Small intestine (tissue), 7 donors: ENCODE measurements around the gene KCNH2. TPM values are rescaled to one million over a fixed set of nuclear protein-coding genes. Genes with fewer than 3 reads are reported as not detected.

Experiments used
- DNase-seq, 2 donors: peaks; one replicate each; pipeline versions ENCODE4 v3.0.0 to v3.0.0-alpha.2; 2013
- FAIRE-seq: peaks from 2 replicates; lab custom pipeline; 2012; peaks lifted over from hg19 to GRCh38; lab: Jason Lieb, UNC
- H3K27ac ChIP-seq, 3 donors: one replicate each; pipeline ENCODE4 v1.5.1; 2013; ENCODE audit warnings: low read length in 2 of 3, mild to moderate bottlenecking in 2 of 3, control low read depth in 1 of 3, inconsistent platforms in 1 of 3, low read depth in 1 of 3, moderate library complexity in 1 of 3
- H3K27me3 ChIP-seq, 3 donors: one replicate each; pipeline ENCODE4 v1.6.1; 2013; ENCODE audit warnings: low read length in 3 of 3, inconsistent platforms in 1 of 3; ENCODE audit not compliant: control insufficient read depth in 3 of 3, insufficient read depth in 3 of 3
- H3K36me3 ChIP-seq, 3 donors: one replicate each; pipeline ENCODE4 v1.6.1; 2013; ENCODE audit warnings: low read length in 3 of 3, inconsistent platforms in 1 of 3, low read depth in 1 of 3, mild to moderate bottlenecking in 1 of 3, moderate library complexity in 1 of 3; ENCODE audit not compliant: control insufficient read depth in 3 of 3, insufficient read depth in 2 of 3
- H3K4me1 ChIP-seq, 3 donors: one replicate each; pipeline ENCODE4 v1.6.1; 2013; ENCODE audit warnings: low read length in 2 of 3, inconsistent platforms in 1 of 3, low read depth in 1 of 3, mild to moderate bottlenecking in 1 of 3, moderate library complexity in 1 of 3; ENCODE audit not compliant: control insufficient read depth in 3 of 3, insufficient read depth in 2 of 3
- H3K4me3 ChIP-seq, 3 donors: one replicate each; pipeline ENCODE4 v1.5.1; 2013; ENCODE audit warnings: low read length in 3 of 3, control low read depth in 1 of 3, inconsistent platforms in 1 of 3, low read depth in 1 of 3, mild to moderate bottlenecking in 1 of 3, moderate library complexity in 1 of 3
- H3K9me3 ChIP-seq, 2 donors: one replicate each; pipeline ENCODE4 v1.6.1; 2013; ENCODE audit warnings: low read depth in 1 of 2, low read length in 1 of 2; ENCODE audit not compliant: control insufficient read depth in 2 of 2, insufficient read depth in 1 of 2
- WGBS, 3 donors: extraction: QIAGEN DNeasy Blood & Tissue Kit; methylation state at CpG; one replicate each; pipeline ENCODE4 v1.1.7; 2013; 5-methylcytosine and 5-hydroxymethylcytosine counted together
- polyA plus RNA-seq, 4 donors: library from polyadenylated mRNA; stranded (reverse) in 3 of 4; unstranded in 1 of 4; fragments of 200-250 nt in 3 of 4; fragments of 120-200 nt in 1 of 4; gene quantifications; one replicate each; pipeline versions ENCODE4 v1.2.1 to v1.2.3, GENCODE V29; 2013
- donor health status: healthy with polysubstance abuse.
- donor health status: control.
- donor health status: control.
- donor health status: Bipolar disorder and iron deficiency.
- donor health status: healthy.

KCNH2 gene
- polyA plus RNA-seq, 4 donors: 2.4 to 5.7 (median 3.7) TPM; not detected in 1

DNA sequence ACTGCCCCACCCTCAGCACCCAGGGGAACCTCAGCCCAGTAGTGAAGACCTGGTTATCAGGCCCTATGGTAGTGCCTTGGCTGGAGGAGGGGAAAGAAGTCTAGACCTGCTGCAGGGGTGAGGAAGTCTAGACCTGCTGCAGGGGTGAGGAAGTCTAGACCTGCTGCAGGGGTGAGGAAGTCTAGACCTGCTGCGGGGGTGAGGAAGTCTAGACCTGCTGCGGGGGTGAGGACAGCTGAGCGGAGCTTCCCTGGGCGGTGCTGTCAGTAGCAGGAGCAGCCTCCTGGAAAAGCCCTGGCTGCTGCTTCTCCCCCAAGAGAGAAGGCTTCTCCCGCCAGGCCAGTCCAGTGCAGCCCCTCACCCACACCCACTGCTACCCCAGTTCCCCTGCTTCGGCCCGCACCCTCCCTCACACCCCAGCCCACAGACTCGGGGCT, 19.0 kb upstream of the KCNH2 start:
- Histone ChIP-seq H3K27me3 (no peaks in the 10 kb centered on the region), H3K27ac (no peak overlapping the region), H3K4me1 (peaks cover 0 to 14% (median 0%) of the 10 kb centered on the region in 3 donors), H3K36me3 (peaks cover 0 to 2% (median 0%) of the 10 kb centered on the region in 3 donors), H3K4me3 (no peak overlapping the region), H3K9me3 (no peaks in the 10 kb centered on the region)
- FAIRE-seq (no peak), DNase-seq (no peak)
- 77 to 87% (median 78%) methylated on average over 4 to 8 of the region's 8 CpGs for WGBS, 3 donors

DNA sequence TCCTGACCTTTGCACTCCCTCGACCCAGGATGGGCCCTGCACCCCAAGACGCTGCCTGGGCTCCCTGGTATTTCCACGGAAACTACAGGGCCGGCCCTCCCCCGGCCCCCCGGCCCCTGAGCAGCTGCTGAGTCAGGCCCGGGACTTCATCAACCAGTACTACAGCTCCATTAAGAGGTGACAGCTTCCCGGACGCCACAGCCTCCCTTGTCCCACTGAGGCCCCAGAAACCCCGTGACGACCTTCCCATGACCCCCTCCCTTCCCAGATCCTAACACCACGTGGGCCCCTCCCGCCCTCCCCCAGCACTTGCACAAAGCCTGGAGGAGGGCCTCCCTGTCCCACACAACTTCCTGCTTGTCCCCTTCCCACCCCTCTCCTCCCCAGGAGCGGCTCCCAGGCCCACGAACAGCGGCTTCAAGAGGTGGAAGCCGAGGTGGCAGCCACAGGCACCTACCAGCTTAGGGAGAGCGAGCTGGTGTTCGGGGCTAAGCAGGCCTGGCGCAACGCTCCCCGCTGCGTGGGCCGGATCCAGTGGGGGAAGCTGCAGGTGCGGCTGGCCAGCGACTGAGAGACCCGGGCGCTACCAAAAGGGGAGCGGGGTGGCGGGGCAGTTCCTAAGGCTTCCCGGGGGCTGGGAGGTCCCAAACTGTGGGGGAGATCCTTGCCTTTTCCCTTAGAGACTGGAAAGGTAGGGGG, 18.4 kb upstream of the KCNH2 start:
- no peak for FAIRE-seq

DNA sequence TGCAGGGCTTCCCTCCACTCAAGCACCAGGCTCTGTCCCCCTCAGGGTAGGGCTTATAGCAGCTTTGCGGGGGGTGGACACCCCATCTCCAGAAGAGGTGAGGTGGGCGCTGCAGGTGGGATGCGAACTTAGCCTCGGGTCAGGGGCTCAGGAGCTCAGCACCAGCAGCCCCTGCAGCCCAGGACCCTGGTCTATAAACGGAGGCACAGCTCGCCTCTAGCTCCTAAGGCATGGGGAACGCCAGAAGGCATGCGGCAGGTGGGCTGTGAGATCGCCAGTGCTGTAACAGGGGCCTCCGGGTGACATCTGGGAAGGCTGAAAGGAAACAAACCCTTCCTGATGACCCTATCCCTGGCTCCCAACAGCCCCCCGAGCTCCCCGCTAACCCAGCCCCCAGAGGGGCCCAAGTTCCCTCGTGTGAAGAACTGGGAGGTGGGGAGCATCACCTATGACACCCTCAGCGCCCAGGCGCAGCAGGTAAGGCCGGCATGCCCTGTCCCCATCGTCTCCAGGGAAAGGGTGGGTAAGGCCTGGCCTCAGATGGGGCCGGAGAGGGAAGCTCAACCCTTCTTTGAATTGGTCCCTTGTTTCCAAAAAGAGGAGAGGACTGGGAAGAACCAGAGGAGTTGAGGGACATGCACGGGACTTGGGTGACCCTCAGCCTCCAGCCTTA, 16.9 kb upstream of the KCNH2 start:
- Histone ChIP-seq H3K27me3 (no peaks in the 10 kb centered on the region), H3K36me3 (no peaks in the 10 kb centered on the region), H3K4me3 (no peak overlapping the region), H3K9me3 (peaks cover 0 to 14% of the 10 kb centered on the region in 2 donors), H3K4me1 (peaks cover 0 to 14% (median 0%) of the 10 kb centered on the region in 3 donors), H3K27ac (no peak overlapping the region)
- FAIRE-seq (no peak), DNase-seq (no peak)
- 61 to 71% (median 67%) methylated on average over 19 of the region's 19 CpGs for WGBS, 3 donors

More for the DNA sequence above, 18.4 kb upstream of the KCNH2 start:
- H3K4me1 ChIP-seq: peaks cover 0 to 14% (median 0%) of the 10 kb centered on the region in 3 donors
- no peak overlapping the region for H3K27ac ChIP-seq
- 34 to 44% (median 37%) methylated on average over 31 of the region's 31 CpGs for WGBS, 3 donors
- no peaks in the 10 kb centered on the region for H3K9me3 ChIP-seq
- H3K27me3 ChIP-seq: no peaks in the 10 kb centered on the region
- H3K36me3 ChIP-seq: peaks cover 0 to 2% (median 0%) of the 10 kb centered on the region in 3 donors
- peak in 1 of 2 donors; percentile 65 for DNase-seq
- H3K4me3 ChIP-seq: peak overlapping the region in 1 of 3 donors; percentile 8

DNA sequence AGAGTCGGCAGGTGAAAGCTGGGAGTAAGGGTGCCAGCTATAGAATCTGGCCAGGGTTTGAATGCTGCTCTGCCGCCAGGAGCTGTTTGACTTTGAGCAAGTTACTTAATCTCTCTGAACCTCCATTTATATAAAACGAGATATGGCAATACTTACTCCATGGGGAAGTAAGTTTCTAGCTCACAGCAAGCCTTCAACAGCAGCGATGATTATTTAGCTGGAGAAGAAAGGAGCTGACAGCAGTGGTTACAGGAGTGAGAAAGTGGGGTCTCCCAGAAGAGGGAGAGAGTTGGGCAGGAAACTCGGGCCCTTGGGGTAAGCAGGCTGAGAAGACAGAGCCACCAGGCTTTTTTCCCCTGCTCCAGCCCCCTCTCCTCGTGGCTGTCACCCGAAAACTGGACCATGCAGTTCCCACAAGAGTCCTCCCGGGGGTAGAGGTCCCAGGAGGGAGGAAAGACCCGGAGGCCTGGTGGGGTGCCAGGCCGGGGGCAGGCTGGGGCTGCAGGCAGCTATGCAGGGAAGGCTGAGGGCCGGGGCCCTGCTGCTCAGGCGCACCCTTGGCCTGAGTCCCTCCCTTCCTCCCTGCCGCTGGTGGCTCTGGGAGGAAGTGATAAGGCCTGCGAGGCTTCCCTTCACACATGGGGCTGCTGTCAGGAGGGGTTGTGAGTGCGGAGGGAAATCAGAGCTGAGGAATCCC, 16.2 kb upstream of the KCNH2 start:
- WGBS, 3 donors: 39 to 44% (median 40%) methylated on average over 13 to 15 of the region's 15 CpGs
- Histone ChIP-seq H3K27ac (no peak overlapping the region), H3K4me3 (no peak overlapping the region), H3K27me3 (no peaks in the 10 kb centered on the region), H3K4me1 (peaks cover 0 to 14% (median 0%) of the 10 kb centered on the region in 3 donors), H3K36me3 (no peaks in the 10 kb centered on the region), H3K9me3 (peaks cover 0 to 17% of the 10 kb centered on the region in 2 donors)
- DNase-seq: peak in 1 of 2 donors; percentile 60
- no peak for FAIRE-seq

DNA sequence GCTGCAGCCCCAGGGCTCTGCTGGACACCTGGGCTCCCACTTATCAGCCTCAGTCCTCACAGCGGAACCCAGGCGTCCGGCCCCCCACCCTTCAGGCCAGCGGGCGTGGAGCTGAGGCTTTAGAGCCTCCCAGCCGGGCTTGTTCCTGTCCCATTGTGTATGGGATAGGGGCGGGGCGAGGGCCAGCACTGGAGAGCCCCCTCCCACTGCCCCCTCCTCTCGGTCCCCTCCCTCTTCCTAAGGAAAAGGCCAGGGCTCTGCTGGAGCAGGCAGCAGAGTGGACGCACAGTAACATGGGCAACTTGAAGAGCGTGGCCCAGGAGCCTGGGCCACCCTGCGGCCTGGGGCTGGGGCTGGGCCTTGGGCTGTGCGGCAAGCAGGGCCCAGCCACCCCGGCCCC, 15.4 kb upstream of the KCNH2 start:
- no peak overlapping the region for H3K4me3 ChIP-seq
- H3K4me1 ChIP-seq: peaks cover 0 to 20% (median 0%) of the 10 kb centered on the region in 3 donors
- no peaks in the 10 kb centered on the region for H3K27me3 ChIP-seq
- peak overlapping the region in 1 of 3 donors; percentile 3 for H3K27ac ChIP-seq
- FAIRE-seq (no peak), DNase-seq (no peak)
- WGBS, 3 donors: 83 to 97% (median 90%) methylated on average over 14 of the region's 14 CpGs
- H3K9me3 ChIP-seq: peaks cover 0 to 17% of the 10 kb centered on the region in 2 donors
- no peaks in the 10 kb centered on the region for H3K36me3 ChIP-seq

DNA sequence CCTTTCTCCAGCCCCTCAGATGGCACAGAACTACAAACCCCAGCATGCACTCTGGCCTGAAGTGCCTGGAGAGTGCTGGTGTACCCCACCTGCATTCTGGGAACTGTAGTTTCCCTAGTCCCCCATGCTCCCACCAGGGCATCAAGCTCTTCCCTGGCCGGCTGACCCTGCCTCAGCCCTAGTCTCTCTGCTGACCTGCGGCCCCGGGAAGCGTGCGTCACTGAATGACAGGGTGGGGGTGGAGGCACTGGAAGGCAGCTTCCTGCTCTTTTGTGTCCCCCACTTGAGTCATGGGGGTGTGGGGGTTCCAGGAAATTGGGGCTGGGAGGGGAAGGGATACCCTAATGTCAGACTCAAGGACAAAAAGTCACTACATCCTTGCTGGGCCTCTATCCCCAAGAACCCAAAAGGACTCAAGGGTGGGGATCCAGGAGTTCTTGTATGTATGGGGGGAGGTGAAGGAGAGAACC, 14.7 kb upstream of the KCNH2 start:
- no peaks in the 10 kb centered on the region for H3K36me3 ChIP-seq
- H3K27me3 ChIP-seq: no peaks in the 10 kb centered on the region
- WGBS, 3 donors: 52 to 70% (median 70%) methylated on average over 5 of the region's 5 CpGs
- DNase-seq (no peak), FAIRE-seq (no peak)
- H3K9me3 ChIP-seq: peaks cover 0 to 17% of the 10 kb centered on the region in 2 donors
- H3K27ac ChIP-seq: peak overlapping the region in 1 of 3 donors; percentile 46
- H3K4me1 ChIP-seq: peaks cover 0 to 26% (median 0%) of the 10 kb centered on the region in 3 donors
- H3K4me3 ChIP-seq: no peak overlapping the region

DNA sequence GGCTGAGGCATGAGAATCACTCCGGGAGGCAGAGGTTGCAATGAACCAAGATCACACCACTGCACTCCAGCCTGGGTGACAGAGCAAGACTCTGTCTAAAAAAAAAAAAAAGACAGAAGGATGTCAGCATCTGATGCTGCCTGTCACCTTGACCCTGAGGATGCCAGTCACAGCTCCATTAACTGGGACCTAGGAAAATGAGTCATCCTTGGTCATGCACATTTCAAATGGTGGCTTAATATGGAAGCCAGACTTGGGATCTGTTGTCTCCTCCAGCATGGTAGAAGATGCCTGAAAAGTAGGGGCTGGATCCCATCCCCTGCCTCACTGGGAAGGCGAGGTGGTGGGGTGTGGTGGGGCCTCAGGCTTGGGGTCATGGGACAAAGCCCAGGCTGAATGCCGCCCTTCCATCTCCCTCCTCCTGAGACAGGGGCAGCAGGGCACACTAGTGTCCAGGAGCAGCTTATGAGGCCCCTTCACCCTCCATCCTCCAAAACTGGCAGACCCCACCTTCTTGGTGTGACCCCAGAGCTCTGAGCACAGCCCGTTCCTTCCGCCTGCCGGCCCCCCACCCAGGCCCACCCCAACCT, 14.0 kb upstream of the KCNH2 start:
- FAIRE-seq: no peak
- Histone ChIP-seq H3K27ac (no peak overlapping the region), H3K4me3 (no peak overlapping the region), H3K36me3 (no peaks in the 10 kb centered on the region), H3K9me3 (peaks cover 0 to 17% of the 10 kb centered on the region in 2 donors), H3K27me3 (no peaks in the 10 kb centered on the region), H3K4me1 (peaks cover 0 to 23% (median 0%) of the 10 kb centered on the region in 3 donors)
- 73 to 79% (median 77%) methylated on average over 5 to 6 of the region's 6 CpGs for WGBS, 3 donors
- no peak for DNase-seq
